DMS 273 (cell line): ENCODE measurements around the gene GSTT2.
"Not testable (repeated sequence)": the region's sequence is repeated elsewhere in the genome, so short reads cannot be mapped to it uniquely, and the experiment has no call there.

Experiments
- DNase-seq: peaks from one replicate; lab custom pipeline; 2025; ENCODE audit not compliant: unreplicated experiment; lab: John Stamatoyannopoulos, UW

GSTT2 gene

GRCh38 chr22:23979557-23980240 lies at the start of gene GSTT2:
TSS of gene GSTT2 (plus strand) at chr22:23980134.
- DNase-seq = not testable (repeated sequence)

GRCh38 chr22:23938328-23939016 lies 41.5 kb upstream of the GSTT2 start:
- no peak for DNase-seq

GRCh38 chr22:23939017-23939357 lies 40.9 kb upstream of the GSTT2 start:
- DNase-seq = no peak

- DNase-seq = not testable (repeated sequence)
Observed at GRCh38 chr22:23940166-23940565, 39.8 kb upstream of the GSTT2 start.

DNA sequence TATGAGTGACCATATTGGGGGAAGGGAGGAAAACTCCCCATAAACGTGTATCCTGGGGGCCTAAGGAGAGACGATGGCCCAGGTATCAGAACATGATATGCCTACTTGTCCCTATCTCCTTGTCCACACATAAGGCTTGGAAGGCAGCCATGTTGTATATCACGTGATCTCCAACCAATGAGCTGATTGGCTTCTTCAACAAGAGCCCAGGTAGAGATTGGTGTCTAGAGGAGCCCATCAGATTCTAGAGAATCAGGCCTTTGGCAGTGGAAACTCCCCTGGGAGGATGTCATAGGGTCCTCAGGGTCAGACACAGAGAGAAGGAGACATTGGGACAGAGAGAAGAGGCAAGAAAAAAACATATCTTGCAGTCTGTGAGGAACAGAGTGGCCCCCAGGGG lies 32.5 kb upstream of the GSTT2 start:
- not testable (repeated sequence) for DNase-seq

- not testable (repeated sequence) for DNase-seq
Observed at GRCh38 chr22:23949764-23950163, 30.2 kb upstream of the GSTT2 start.

DNA sequence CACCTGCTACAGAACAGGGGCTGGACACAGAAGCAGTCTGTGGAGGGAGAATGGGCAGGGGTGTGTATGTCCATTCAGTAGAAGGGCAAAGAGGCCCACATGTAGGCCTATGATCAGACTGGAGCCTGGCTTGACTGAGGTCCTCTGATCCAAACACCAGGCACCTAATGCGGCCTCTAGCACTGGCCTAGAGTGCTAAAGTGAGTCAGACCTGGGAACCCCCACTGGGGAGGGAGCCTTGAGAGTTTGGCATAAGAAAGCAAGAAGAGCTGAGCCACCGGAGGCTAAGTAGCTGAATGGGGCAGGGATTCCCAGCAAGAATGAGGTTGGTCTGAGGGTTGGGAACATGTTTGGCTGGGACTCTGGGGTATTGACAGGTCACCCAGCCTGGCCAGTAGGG lies 28.6 kb upstream of the GSTT2 start:
- DNase-seq = not testable (repeated sequence)

GRCh38 chr22:23952794-23953405 lies 27.0 kb upstream of the GSTT2 start:
- not testable (repeated sequence) for DNase-seq

GRCh38 chr22:23953485-23953884 lies 26.4 kb upstream of the GSTT2 start:
- not testable (repeated sequence) for DNase-seq

GRCh38 chr22:23954193-23954990 lies 25.5 kb upstream of the GSTT2 start:
- not testable (repeated sequence) for DNase-seq

DNA sequence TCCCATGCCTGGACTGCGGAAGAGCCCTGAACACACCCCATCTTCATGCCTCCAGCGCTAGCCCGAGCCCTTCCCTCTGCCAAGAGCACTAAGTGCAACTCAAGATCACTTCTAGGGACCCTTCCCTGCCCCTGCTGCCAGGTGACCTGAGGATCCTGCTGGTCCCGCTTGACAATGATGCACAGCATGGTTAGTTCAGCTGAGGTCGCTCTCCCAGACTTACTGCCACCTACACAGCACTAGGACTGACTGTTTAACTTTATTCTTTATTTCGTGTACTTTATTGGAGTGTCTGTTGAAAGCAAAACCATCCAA lies 25.0 kb upstream of the GSTT2 start:
- DNase-seq = not testable (repeated sequence)

GRCh38 chr22:23955886-23956285 lies 24.0 kb upstream of the GSTT2 start:
- not testable (repeated sequence) for DNase-seq

GRCh38 chr22:23956301-23956900 lies 23.5 kb upstream of the GSTT2 start:
- DNase-seq = peak; percentile 85

DNA sequence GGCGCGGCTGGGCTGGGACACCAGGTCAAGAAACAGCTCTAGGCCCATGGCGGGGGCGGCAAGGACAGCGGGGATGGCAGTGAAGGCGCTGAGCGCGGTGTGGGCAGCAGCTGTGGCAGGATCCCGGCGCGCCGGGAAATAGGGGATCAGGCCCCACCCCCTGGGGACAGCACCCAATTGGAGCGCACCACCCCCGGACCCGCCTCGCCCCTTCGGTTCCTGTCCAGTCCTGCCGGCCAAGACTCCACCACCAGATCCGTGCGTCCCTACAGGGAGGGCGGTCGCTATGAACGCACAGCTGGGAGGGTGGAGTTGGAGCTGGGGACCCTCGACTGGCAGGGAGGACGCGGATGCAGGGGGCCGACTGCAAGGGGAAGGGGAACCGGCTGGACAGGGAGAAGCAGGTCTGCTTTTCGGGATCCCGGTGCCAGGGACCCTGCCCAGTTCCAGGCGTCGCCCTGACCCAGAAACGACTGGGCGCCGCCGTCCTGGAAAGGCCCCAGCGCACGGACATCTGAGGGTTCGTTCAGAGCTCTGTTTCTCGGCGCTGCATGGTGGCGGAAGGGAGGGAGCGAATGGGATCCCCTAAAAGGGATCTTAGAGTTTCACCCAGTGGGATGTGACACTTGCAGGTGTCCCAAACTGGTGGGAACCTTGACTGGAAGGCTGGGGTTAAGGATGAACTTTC lies 18.7 kb upstream of the GSTT2 start, which contains the start of gene GSTT2B:
Gene GSTT2B, minus strand, starts transcription at position 112 of the 688 bp plus-strand sequence. Its CDS starts 64 bp downstream, at position 48.
- not testable (repeated sequence) for DNase-seq

GRCh38 chr22:23966094-23966493 lies 13.8 kb upstream of the GSTT2 start:
- not testable (repeated sequence) for DNase-seq

DNA sequence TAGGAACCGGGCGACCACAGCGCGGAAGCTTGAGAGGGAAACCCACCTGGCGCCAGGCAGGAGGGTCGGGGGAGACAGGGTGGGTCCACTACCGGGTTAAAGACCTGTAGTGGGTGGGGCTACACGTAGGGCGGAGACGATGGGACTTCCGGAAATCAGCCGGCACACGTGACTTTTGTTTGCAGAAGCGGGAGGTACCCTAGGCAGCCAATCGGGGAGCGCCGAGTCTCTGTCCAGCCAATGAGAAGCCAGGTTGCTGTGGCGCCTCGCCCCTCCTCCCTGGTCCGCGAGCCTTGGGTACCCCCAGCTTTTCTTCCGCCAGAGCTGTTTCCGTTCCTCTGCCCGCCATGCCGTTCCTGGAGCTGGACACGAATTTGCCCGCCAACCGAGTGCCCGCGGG lies 13.4 kb upstream of the GSTT2 start, which contains the start of gene DDTL:
Gene DDTL, plus strand, starts transcription at position 321 of the 400 bp plus-strand sequence. Its CDS starts 27 bp downstream, at position 348.
- not testable (repeated sequence) for DNase-seq

- no peak for DNase-seq
Observed at GRCh38 chr22:23969071-23969470, 10.9 kb upstream of the GSTT2 start.

GRCh38 chr22:23970201-23970641 lies 9.7 kb upstream of the GSTT2 start:
- no peak for DNase-seq

GRCh38 chr22:23970816-23971486 lies 9.0 kb upstream of the GSTT2 start:
- DNase-seq = no peak

DNA sequence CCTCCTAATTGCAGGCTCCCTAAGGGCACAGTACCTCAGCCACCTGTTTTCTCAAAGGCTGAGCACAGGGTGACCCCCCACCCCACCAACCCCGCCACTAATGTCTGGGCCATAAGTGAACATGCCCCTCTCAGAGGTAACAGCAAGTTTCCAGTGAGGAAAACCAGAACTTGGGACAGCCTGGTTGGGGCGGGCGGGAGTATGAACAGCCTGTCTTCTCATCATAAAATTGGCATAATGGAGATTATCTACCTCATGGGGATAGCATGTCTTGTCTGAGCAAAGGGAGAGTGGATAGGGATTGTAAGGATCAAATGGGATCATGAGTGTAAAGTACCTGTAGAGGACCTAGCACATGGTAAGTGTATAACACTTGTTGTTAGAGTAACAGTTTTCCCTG lies 8.0 kb upstream of the GSTT2 start:
- not testable (repeated sequence) for DNase-seq
